H9 (cell line): ENCODE data around the gene STOM. TPM values are rescaled to one million over a fixed set of nuclear protein-coding genes. Genes with fewer than 3 reads are reported as not detected.

Source experiments
- DNase-seq: peaks from one replicate; pipeline ENCODE4 v3.0.0-alpha.2; 2017
- H2AFZ ChIP-seq: one replicate; pipeline ENCODE4 v1.6.1; 2013; ENCODE audit warnings: mild to moderate bottlenecking, low read length, control low read depth, moderate library complexity
- H2AK5ac ChIP-seq: 2 replicates; pipeline ENCODE4 v1.6.1; 2013; ENCODE audit warnings: low read length, control low read depth, mixed read lengths; ENCODE audit not compliant: insufficient read length
- H2BK120ac ChIP-seq: one replicate; pipeline ENCODE4 v1.6.1; 2013; ENCODE audit warnings: low read depth, mild to moderate bottlenecking, low read length, control low read depth, inconsistent platforms; ENCODE audit not compliant: poor library complexity, severe bottlenecking
- H2BK12ac ChIP-seq: 2 replicates; pipeline ENCODE4 v1.6.1; 2013; ENCODE audit warnings: low read length, control low read depth, mixed read lengths, low read depth; ENCODE audit not compliant: insufficient read length
- H2BK15ac ChIP-seq: 2 replicates; pipeline ENCODE4 v1.6.1; 2013; ENCODE audit warnings: low read depth, low read length, control low read depth
- H2BK20ac ChIP-seq: one replicate; pipeline ENCODE4 v1.6.1; 2013; ENCODE audit warnings: low read depth, mild to moderate bottlenecking, low read length, control low read depth, inconsistent platforms; ENCODE audit not compliant: poor library complexity, severe bottlenecking
- H2BK5ac ChIP-seq: 2 replicates; pipeline ENCODE4 v1.6.1; 2013; ENCODE audit warnings: low read length, control low read depth, mixed read lengths; ENCODE audit not compliant: insufficient read length
- H3K14ac ChIP-seq: 2 replicates; pipeline ENCODE4 v1.6.1; 2013; ENCODE audit warnings: low read length, control low read depth; ENCODE audit not compliant: insufficient read depth
- H3K18ac ChIP-seq: 2 replicates; pipeline ENCODE4 v1.6.1; 2013; ENCODE audit warnings: low read depth, mild to moderate bottlenecking, mixed read lengths, low read length, control low read depth; ENCODE audit not compliant: insufficient read length
- H3K23ac ChIP-seq: 2 replicates; pipeline ENCODE4 v1.6.1; 2013; ENCODE audit warnings: low read length, control low read depth, mixed read lengths, low read depth; ENCODE audit not compliant: insufficient read length
- H3K23me2 ChIP-seq: 2 replicates; pipeline ENCODE4 v1.6.1; 2013; ENCODE audit warnings: low read depth, mild to moderate bottlenecking, mixed read lengths, low read length, control low read depth; ENCODE audit not compliant: insufficient read length, poor library complexity, severe bottlenecking
- H3K27ac ChIP-seq: 2 replicates; pipeline ENCODE4 v1.5.1; 2013; ENCODE audit warnings: low read length, control low read depth, mixed read lengths, low read depth; ENCODE audit not compliant: insufficient read length
- H3K27me3 ChIP-seq: 2 replicates; pipeline ENCODE4 v1.6.1; 2013; ENCODE audit warnings: low read length, control low read depth, inconsistent platforms; ENCODE audit not compliant: insufficient read depth
- H3K4ac ChIP-seq: 2 replicates; pipeline ENCODE4 v1.6.1; 2013; ENCODE audit warnings: low read depth, mild to moderate bottlenecking, control low read depth, inconsistent platforms, low read length, moderate library complexity
- H3K4me1 ChIP-seq: 2 replicates; pipeline ENCODE4 v1.6.1; 2013; ENCODE audit warnings: low read length, control low read depth, inconsistent platforms; ENCODE audit not compliant: insufficient read depth
- H3K4me2 ChIP-seq: 2 replicates; pipeline ENCODE4 v1.6.1; 2013; ENCODE audit warnings: low read length, control low read depth, mixed read lengths; ENCODE audit not compliant: insufficient read length, insufficient read depth
- H3K56ac ChIP-seq: 2 replicates; pipeline ENCODE4 v1.6.1; 2013; ENCODE audit warnings: low read depth, mild to moderate bottlenecking, mixed read lengths, low read length, control low read depth; ENCODE audit not compliant: insufficient read length
- H3K79me1 ChIP-seq: 2 replicates; pipeline ENCODE4 v1.6.1; 2013; ENCODE audit warnings: low read depth, mild to moderate bottlenecking, moderate library complexity, low read length, control low read depth, inconsistent platforms; ENCODE audit not compliant: insufficient read depth, poor library complexity, severe bottlenecking
- H3K79me2 ChIP-seq: 2 replicates; pipeline ENCODE4 v1.6.1; 2013; ENCODE audit warnings: low read length, control low read depth, inconsistent platforms; ENCODE audit not compliant: insufficient read depth
- H3K9ac ChIP-seq: 2 replicates; pipeline ENCODE4 v1.6.1; 2013; ENCODE audit warnings: low read length, control low read depth, mixed read lengths; ENCODE audit not compliant: insufficient read length; ENCODE audit errors: extremely low read depth
- H3K9me3 ChIP-seq: one replicate; pipeline ENCODE4 v1.6.1; 2013; ENCODE audit warnings: low read depth, low read length, inconsistent platforms; ENCODE audit not compliant: control insufficient read depth
- H3T11ph ChIP-seq: one replicate; pipeline ENCODE4 v1.6.1; 2013; ENCODE audit warnings: mild to moderate bottlenecking, low read length, control low read depth, inconsistent platforms
- H4K20me1 ChIP-seq: one replicate; pipeline ENCODE4 v1.6.1; 2013; ENCODE audit not compliant: control insufficient read depth, insufficient read length, insufficient read depth
- H4K5ac ChIP-seq: 2 replicates; pipeline ENCODE4 v1.6.1; 2013; ENCODE audit warnings: low read depth, mild to moderate bottlenecking, mixed read lengths, low read length, control low read depth; ENCODE audit not compliant: insufficient read length
- H4K8ac ChIP-seq: replicated peaks from 2 replicates; pipeline ENCODE4 v1.6.1; 2013; ENCODE audit warnings: low read length, control low read depth, mixed read lengths, low read depth; ENCODE audit not compliant: insufficient read length
- H4K91ac ChIP-seq: 2 replicates; pipeline ENCODE4 v1.6.1; 2013; ENCODE audit warnings: low read depth, mild to moderate bottlenecking, moderate library complexity, mixed read lengths, low read length, control low read depth; ENCODE audit not compliant: insufficient read length
- H3K27ac Mint-ChIP-seq, 3 experiments: 2 replicates in 2 of 3; 3 replicates in 1 of 3; pipeline ENCODE4 v1.8.0; 2020 to 2021; ENCODE audit warnings: mixed read lengths in 3 of 3, mild to moderate bottlenecking in 1 of 3, moderate library complexity in 1 of 3
- H3K27me3 Mint-ChIP-seq: 2 replicates; pipeline ENCODE4 v1.8.0; 2021; ENCODE audit warnings: low read depth, mild to moderate bottlenecking, moderate library complexity, mixed read lengths
- H3K36me3 Mint-ChIP-seq, 3 experiments: 2 replicates in 2 of 3; 3 replicates in 1 of 3; pipeline ENCODE4 v1.8.0; 2020 to 2021; ENCODE audit warnings: low read depth in 3 of 3, mixed read lengths in 3 of 3; ENCODE audit not compliant: insufficient read depth in 1 of 3
- H3K4me1 Mint-ChIP-seq, 2 experiments: 2 replicates each; pipeline ENCODE4 v1.8.0; 2020; ENCODE audit warnings: mixed read lengths in 2 of 2
- H3K4me3 Mint-ChIP-seq, 2 experiments: 2 replicates in 1 of 2; 3 replicates in 1 of 2; pipeline ENCODE4 v1.8.0; 2020 to 2021; ENCODE audit warnings: mild to moderate bottlenecking in 2 of 2, mixed read lengths in 2 of 2, moderate library complexity in 1 of 2
- H3K9me3 Mint-ChIP-seq, 2 experiments: 2 replicates in 1 of 2; 3 replicates in 1 of 2; pipeline ENCODE4 v1.8.0; 2020; ENCODE audit warnings: mild to moderate bottlenecking in 2 of 2, mixed read lengths in 2 of 2, moderate library complexity in 1 of 2
- WGBS: extraction: QIAGEN DNeasy Blood & Tissue Kit; methylation state at CpG from one replicate; pipeline ENCODE4 v1.1.7; 2013; ENCODE audit warnings: missing lambda C conversion rate, low lambda C conversion rate, mixed read lengths; ENCODE audit not compliant: insufficient read length; ENCODE audit errors: extremely low coverage; 5-methylcytosine and 5-hydroxymethylcytosine counted together
- total RNA-seq: library from RNA; stranded (reverse); gene quantifications from 2 replicates; pipeline ENCODE4 v1.2.1, GENCODE V29; 2021
- TF ChIP-seq, protein P1 (sequence below): fragments of 200-600 bp; sonication (generic); conservative IDR thresholded peaks from 3 replicates; pipeline ENCODE4 v1.8.0; 2021; ENCODE audit warnings: antibody characterized with exemption, mild to moderate bottlenecking

The STOM gene
- total RNA-seq, 1 experiment from 2014 or later: 15.3 TPM

DNA sequence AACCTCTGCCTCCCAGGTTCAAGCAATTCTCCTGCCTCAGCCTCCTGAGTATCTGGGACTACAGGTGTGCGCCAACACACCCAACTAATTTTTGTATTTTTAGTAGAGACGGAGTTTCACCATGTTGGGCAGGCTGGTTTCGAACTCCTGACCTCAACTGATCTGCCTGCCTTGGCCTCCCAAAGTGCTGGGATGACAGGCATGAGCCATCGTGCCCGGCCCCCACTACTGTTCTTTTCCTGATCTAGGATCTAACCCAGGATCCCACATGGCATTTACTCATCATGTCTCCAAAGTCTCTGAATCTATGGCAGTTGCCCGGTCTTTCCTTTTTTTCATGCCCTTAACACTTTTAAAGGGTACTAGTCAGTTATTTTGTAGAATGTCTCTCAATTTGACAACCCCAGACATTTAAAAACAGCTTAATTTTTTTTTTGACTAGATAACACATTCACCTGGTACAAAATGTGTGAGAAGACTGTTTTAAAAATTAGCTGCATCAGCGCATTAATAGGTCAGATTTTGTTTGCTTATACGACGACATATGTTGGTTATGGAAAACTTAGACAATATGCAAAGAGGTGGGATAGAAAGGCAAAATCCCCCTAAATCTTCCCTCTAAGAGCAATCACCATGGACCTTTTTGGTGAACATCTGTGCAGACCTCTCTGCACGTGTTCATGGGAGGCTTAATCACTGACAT, 46.5 kb downstream of the STOM start:
- no CpG with 5 or more reads among the region's 10 CpGs for WGBS
- Histone ChIP-seq H3K27me3 (no peaks in the 10 kb centered on the region), H3K18ac (no peak overlapping the region), H3K23ac (no peak overlapping the region), H3K4me1 (no peaks in the 10 kb centered on the region), H3K27ac (no peak overlapping the region), H4K20me1 (no peaks in the 10 kb centered on the region), H3K14ac (no peak overlapping the region), H2BK20ac (no peak overlapping the region), H2BK5ac (no peak overlapping the region), H3K4ac (no peak overlapping the region), H4K91ac (no peak overlapping the region), H3K23me2 (no peaks in the 10 kb centered on the region), H2BK120ac (no peak overlapping the region), H3K56ac (no peak overlapping the region), H3K79me2 (no peaks in the 10 kb centered on the region), H4K5ac (no peak overlapping the region), H4K8ac (no peak overlapping the region), H3K9ac (no peak overlapping the region), H2BK15ac (no peak overlapping the region), H3K4me2 (no peak overlapping the region), H2AK5ac (no peak overlapping the region), H2BK12ac (no peak overlapping the region), H3T11ph (no peak overlapping the region), H3K79me1 (no peaks in the 10 kb centered on the region), H2AFZ (no peak overlapping the region), H3K9me3 (no peaks in the 10 kb centered on the region)
- peaks cover 0 to 13% of the 10 kb centered on the region in 2 experiments; a peak in 1 of 4 replicates for H3K4me1 Mint-ChIP-seq
- no peak overlapping the region for H3K27ac Mint-ChIP-seq
- no peaks in the 10 kb centered on the region for H3K9me3 Mint-ChIP-seq
- H3K27me3 Mint-ChIP-seq: no peaks in the 10 kb centered on the region; the same call in 1 of the 2 replicates
- H3K4me3 Mint-ChIP-seq: no peak overlapping the region
- TF ChIP-seq, protein P1, sequence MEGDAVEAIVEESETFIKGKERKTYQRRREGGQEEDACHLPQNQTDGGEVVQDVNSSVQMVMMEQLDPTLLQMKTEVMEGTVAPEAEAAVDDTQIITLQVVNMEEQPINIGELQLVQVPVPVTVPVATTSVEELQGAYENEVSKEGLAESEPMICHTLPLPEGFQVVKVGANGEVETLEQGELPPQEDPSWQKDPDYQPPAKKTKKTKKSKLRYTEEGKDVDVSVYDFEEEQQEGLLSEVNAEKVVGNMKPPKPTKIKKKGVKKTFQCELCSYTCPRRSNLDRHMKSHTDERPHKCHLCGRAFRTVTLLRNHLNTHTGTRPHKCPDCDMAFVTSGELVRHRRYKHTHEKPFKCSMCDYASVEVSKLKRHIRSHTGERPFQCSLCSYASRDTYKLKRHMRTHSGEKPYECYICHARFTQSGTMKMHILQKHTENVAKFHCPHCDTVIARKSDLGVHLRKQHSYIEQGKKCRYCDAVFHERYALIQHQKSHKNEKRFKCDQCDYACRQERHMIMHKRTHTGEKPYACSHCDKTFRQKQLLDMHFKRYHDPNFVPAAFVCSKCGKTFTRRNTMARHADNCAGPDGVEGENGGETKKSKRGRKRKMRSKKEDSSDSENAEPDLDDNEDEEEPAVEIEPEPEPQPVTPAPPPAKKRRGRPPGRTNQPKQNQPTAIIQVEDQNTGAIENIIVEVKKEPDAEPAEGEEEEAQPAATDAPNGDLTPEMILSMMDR: no peak
- peaks cover 0 to 11% (median 0%) of the 10 kb centered on the region in 3 experiments; a peak in 2 of 7 replicates for H3K36me3 Mint-ChIP-seq
- DNase-seq: no peak
